GM21737 (cell line): ENCODE measurements around the gene ZSWIM8.

Experiments used
- ATAC-seq: cut with Tn5 transposase; IDR thresholded peaks from one replicate; pipeline ENCODE4 v1.9.1; 2021; ENCODE audit warnings: mild to moderate bottlenecking, moderate library complexity; ENCODE audit not compliant: unreplicated experiment

The ZSWIM8 gene

DNA sequence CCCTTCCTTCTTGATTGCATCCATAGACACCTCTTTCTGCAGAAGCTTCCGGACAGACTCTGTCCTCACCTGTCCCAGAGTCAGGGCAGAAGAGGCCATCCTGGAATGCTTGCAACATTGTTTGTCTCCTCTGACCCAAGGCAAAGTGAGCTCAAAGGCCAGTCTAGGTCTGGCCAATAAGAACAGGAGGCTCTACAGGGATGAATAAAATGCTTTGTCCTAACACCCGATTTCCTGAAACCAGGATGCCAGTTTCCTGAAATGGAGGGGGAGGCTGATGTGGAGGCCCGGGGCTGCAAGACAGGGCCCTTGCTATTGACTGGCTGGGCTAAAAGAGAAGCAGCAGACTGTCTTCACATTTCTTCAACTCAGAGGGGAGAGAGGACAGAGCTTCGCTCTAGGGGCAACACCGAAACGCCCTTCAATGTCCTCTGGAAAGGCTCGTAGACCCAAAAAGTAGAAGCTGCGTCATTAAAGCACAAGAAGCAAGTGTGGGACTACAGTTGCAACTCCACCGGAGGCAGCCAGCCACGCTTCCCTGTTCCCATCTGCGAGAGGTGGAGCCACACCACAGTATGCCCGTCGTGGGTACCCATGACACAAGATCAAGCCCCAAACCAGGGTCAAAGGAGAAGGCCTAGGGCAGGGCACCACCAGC is 55.1 kb downstream of the ZSWIM8 start:
- ATAC-seq: no peak

DNA sequence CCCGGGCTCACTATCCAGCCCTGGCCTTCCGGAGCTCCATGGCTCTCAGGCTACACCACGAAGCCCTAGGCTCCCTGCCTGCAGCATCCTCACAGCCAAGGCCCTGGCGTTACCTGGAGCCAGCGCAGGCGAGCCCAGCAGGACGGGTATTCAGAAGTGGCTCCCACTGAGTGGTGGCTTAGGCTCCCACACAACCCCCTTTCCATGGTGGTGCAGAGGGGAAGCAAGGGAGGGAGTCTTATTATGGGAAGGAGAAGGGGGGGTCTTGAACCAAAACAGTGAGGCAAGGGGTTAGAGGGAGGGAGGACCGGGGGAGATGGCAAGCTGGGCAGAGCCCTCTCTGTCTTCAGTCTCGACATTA is 55.6 kb downstream of the ZSWIM8 start:
- no peak for ATAC-seq

DNA sequence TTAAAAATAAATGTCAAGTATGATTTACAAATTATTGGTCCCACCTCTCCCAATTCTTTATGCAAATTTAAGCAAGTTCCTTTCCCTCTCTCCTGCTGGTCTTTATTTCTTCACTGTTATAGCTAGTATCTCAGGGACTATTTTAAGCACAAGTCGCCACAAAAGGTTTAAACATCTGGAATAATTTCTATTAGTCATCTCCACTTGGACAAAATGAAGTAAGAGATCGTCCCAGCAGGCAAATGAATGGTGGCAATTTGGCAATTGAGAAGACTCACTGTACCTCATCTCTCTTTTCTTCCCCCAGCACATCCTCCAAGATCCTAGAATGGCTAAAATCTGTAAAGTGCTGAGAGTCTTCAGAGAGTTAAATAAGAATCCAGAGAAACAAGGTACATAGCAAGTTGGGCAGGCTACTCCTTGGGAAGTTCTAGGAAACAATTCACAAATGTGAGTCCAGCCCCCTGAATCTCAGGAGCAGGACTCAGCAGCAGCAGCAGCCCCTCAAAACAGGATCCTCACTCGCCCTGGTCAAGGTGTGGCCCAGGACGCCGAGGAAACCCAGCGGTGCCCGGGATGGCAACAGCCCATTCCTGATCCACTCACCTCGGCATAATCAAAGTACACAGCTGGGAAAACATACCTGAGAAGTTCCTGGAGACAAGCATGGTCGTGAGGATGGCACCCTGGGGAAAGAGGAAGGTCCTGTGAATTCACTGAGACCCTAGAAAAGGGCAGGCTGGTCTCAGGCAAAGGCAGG is 56.3 kb downstream of the ZSWIM8 start:
- no peak for ATAC-seq

DNA sequence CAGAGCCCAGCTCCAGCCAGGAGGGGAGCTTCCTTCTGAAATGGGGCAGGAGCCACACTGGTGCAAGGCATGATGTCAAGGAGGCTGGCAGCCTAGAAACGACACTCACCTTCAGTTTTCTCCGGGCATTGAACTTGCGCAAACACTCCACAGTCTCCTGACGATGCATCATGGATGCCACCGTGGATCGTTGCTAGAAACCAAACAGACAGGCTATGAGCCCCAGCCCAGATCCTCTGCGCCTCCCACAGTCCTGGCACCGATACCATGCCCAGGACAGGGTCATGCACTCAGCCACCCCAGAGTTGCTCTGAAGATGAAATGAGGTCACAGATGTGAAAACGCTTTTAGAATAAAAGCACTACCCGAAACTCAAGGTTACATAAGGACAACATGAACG is 56.9 kb downstream of the ZSWIM8 start:
- no peak for ATAC-seq

DNA sequence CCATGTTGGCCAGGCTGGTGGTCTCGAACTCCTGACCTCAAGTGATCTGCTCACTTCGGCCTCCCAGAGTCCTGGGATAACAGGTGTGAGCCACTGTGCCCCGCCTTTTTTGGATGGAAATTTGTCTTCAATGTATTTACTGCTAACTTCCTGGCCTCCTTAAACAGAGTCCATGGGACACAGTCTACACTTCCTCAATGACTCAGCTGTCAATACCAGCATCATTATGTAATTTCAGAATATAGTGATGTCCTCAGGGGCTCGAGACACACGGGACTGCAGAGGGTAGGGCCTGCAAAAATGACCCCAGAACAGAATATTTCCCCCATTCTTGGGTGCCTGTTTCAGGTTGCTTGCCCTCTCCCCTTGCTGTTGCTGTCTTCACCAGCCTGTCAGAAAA is 57.9 kb downstream of the ZSWIM8 start:
- no peak for ATAC-seq

DNA sequence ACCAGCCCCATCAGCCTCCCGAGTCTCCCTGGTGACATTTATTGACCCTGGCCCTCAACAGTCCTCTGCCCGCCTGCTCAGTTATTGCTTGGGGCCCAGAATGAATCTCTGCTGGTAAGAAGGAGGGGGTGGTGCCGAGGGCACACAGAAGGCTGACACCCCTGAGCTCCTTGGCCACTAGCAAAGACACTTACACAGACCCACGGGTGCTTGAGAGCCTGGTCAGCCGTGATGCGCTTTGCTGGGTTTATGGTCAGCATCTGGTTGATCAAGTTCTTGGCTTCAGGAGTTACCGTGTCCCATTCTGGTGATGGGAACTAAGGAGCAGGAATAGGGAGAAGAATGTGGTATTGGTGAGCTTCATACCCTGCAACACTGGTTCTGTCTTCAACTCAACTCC is 61.6 kb downstream of the ZSWIM8 start:
- ATAC-seq: no peak

DNA sequence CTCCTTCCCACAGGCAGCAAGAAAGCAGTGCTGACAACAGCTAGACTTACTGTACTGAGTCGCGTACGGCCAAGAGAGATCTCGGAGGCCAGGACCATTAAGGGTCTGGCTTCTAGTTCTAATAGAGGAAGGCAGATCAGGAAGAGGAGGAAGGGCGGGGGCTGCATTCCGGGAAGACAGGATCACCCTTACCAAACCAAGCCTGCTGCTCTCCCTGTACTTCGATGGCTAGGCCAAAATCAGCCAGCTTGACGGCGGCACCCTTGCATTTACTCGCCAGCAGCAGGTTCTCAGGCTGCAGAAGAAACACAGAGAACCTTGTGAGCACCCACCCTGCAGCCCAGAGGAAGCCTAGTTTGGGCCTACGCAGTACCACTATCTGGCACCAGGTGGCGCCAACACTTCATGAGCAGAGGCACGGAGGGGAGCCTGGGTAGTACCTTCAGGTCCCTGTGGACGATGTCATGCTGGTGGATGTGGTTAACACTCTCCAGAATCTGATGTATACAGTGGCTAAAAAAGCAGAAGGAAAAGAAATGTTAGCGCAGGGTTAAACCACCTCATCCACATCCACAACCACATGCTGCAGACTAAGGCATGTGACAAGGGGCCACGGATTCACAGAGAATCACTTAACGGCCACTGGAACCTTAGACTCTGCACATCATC is 63.5 kb downstream of the ZSWIM8 start:
- ATAC-seq: peak; percentile 91

DNA sequence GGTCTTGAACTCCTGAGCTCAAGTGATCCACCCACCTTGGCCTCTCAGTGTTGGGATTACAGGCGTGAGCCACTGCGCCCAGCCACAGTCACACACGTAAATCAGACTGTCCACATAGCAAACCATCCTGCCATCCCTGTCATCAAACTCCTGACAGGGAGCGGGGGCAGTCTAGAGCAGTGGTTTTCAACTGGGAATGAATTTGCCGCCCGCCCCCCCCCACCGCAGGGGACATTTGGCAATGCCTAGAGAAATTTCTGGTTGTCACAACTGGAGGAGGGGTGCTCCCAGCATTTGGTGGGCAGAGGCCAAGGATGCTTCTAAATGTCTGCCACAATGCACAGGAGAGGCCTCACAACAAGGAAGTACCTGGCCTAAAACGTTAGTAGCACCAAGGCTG is 64.8 kb downstream of the ZSWIM8 start:
- ATAC-seq: no peak

DNA sequence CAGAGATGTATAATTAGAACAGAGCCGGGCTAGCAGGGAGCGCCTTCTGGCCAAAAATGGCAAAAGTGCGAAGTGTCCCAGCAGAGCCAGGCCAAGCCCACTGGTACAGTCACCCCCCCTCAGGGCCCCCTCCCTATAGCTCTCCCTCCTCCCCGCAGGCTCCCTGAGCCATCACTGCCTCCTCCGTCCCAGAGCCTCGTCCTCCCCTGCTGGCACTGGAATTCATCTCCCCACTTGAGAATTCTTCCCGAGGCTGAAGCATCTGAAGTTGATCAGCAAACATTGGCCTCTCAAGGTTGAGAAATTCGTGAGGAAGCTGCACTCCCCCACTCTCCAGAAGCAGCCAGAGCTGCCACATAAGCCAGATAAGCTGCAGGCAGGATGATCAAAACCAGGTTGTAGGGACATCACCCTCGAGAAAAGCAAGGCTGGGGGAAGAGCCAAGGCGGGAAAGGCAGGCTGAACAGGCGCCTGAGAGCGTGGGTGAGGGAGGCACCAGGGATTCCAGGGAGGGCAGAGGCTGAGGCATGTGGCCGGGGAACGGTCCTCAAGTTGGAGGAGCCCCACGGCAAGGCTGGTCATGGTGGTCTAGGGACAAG is 65.6 kb downstream of the ZSWIM8 start:
- ATAC-seq: no peak
